Stimulated activated CD4-positive, alpha-beta T cell treated with anti-CD3 and anti-CD28 coated beads, Interleukin-4, amount 100 ng/mL, for 24 hours (primary cell): ENCODE results near the gene CCL18.
"Not testable (repeated sequence)": the region's sequence is repeated elsewhere in the genome, so short reads cannot be mapped to it uniquely, and the experiment has no call there.

ENCODE experiments used
- DNase-seq: peaks from one replicate; pipeline ENCODE4 v3.0.0-alpha.2; 2020

Gene CCL18

DNA sequence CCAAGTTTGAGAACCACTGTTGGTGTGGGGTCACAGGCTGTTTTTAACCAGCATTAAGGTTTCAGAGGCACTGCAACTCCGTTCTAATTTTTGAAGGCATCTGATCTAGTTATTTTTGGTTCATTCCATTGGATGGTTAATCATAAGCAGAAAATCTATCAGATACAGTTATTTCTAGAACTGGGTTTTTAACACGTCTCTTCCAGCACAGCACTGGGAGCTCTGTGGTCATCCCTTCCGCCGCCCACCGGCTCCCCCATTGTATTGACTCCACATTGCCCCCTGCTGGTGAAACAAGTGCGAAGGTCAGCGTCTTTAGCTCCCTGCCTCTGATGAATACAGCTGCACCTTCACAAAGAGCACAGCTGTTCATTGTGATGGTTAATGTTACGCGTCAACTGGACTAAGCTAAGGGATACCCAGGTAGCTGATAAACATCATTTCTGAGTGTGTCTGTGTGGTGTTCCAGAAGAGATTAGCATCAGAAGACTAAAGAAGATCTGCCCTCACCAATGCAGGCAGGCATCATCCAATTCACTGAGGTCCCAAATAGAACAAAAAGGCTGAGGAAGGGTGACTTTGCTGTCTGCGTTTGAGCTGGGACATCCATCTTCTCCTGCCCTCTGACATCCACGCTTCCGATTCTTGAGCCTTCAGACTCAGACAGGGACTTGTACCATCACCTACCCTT is 8.5 kb downstream of the CCL18 start:
- DNase-seq, result peak; percentile 80

DNA sequence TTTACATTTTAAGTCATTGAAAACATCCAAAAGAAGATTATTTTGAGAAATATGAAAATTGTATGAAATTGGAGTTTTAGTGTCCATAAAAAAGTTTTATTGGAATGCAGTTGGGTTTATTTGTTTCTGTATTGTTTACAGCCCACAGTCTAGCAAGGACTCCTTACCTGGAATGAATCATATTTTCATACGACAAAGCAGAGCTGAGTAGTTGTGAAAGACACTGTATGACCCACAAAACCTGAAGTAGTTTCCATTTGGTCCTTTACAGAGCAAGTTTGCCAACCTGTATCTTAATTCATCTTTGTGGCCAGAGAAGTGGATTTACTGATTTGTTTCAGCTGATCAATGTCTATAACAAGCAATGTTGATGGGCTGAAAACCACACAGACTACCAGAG is 10.3 kb downstream of the CCL18 start:
- DNase-seq, result no peak

DNA sequence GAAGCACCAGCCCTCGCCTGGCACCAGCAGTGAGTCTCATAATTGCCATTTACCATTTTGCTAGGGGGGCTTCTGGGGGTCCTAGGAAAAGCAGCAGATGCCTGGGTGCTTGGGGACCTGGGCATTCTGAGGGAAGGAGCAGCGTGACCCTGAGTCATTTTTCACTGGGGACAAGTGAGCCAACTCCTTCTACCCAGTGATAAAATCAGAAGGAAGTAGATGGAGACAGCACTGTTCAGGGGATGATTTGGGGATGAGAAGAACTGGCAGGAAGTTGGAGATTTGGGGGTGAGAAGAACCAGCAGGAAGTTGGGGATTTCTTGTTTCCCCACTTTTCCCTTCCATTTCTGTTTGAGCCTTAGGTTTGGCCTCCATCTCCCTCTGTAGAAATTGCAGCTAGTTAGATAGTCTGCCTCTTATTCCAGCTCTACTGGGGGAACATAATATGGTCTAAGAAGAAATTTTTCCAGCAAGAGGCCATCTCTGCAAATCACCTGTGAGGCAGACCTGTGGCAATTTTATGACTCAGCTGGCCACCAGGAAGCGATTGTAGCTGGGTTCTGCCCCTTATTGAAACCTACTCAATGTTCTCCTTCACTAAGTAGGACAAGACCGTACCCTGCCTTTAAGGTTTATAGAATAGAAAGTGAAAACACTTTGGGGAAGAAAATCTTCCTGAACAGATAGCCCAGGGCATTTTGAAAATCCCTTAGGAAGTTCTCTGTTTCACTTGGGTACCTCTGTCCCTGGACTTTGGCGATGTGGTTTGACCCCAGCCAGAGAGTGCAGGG is 17.8 kb downstream of the CCL18 start:
- not testable (repeated sequence) for DNase-seq

DNA sequence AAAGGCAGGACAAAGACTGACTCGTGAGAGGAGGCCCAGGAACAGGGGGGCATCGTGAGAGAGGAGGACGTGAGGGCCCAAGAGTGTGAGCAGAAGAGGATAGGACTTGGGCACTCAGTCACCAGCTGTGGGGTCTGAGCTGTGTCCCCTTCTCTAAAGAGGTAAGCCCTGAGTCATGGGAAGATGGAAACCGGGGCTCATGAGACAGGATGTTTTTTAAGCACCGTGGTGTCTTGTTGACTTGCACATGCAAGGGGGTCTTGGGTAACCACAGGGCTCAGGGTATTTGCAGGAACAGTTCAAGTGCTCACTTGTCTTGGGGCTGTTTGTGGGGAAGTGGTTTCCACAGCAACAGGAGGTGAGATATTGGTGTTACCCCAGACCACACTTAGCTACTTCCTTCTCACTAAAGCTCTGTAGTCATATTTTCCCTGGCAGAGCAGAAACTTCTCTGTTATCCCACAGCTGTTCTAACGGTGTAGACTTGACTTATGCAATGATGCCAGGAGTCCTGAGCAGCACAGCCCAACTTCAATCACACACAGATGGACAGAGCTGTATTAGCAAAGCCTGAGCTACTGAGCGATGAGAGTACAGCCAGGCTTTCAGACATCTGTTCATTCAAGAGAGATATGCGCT is 18.5 kb downstream of the CCL18 start:
- DNase-seq, result peak; percentile 34

DNA sequence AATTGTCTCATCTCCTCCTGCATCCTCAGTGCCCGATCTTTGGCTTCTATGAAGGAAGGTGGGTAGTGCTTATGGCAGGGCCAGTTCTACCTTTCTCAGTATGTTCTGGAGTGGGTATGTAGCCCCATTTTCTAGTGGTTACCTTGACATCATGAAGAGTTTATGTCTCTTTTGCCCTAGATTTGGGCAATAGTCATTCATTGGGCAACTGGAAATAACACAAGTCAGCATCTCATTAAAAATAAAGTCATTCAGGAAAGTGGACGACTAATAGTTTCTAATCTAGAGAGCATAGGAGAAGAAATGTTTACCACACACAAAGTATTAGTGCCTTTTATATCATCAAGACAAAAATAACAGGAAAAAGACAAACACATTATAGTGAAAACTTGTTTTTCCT is 19.6 kb downstream of the CCL18 start:
- DNase-seq, result not testable (repeated sequence)

DNA sequence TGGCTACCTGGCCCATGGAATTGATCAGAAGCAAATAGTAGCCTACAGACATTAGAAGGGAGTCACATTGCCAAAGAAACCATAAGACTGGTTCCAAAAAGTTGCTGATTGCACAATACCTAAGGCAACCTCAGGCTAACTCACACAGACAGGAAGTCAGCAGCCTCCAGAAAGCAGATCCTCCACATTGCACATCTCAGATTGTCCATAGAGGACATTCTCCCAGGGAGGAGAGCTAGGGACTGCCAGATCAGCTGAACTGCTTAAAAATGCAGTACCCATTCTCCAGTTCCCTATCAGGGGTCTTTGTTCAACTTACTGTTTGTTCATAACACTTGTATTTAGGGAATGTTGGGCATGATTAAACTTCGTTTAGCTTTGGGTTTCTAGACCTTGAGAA is 21.7 kb downstream of the CCL18 start:
- DNase-seq, result no peak

DNA sequence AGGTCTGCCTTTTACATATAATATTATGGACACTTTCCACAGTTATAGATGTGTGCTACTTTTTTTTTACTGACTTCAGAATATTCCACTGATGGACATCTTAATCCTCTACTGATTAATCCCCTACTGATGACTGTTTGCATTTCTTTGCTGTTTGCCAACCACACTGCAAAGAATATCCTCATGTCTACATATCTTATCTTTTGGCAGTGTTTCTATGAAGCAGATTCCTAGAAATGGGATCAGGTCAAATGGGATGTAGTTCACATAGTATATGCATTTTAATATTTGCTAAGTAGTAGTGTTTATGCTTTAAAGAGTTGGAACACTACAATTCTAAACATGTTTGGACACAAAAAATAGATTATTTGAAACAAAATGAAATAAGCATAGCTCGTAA is 22.7 kb downstream of the CCL18 start:
- no peak for DNase-seq

DNA sequence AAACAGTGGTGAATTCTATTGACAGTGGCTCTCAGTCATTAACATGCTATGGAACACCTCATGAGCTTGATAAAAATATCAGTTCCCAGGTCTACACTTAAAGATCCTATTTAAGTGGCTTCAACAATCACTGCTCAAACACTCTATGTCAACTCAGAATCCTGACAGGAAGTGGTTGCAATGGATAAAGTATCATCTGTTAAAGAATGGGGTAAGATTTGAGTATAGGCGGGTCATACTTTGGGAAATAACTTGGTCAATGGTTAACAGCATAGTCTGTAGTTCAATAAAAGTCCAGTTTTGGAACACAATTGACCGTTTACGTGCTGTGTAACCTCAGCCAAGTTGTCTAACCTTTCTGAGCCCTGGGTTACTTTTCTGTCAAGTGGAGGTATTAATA is 23.4 kb downstream of the CCL18 start:
- DNase-seq, result not testable (repeated sequence)

DNA sequence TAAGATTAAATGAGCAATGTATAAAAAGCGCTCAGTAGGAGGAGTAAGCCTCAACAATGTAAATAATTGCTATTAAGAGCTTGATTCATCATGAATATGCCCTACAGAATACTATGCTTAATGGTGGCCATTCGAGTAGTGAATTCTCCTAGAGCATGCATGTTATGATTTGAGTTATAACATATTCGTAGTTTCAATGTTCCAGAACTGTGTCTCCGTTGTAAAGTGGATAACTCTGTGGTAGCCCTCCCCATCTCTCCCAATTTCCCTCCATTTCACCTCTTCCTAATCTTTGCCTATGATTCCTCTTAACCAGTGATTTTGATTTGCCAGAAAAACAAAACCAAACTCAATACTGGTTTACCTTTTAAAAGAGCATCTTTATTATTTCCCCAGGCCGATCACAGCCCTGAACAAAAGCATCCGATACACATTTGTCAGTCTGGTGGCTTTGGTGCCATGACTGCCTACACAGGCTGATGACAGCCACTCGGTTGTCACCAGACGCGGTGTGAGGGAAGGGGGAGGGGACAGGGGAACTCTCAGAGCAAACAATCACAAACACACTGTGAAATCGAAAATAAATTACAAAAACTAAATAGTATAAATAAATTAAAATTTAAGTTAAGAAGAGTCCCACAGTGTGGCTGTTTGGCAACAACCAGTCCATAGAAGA is 24.0 kb downstream of the CCL18 start:
- DNase-seq, result not testable (repeated sequence)

DNA sequence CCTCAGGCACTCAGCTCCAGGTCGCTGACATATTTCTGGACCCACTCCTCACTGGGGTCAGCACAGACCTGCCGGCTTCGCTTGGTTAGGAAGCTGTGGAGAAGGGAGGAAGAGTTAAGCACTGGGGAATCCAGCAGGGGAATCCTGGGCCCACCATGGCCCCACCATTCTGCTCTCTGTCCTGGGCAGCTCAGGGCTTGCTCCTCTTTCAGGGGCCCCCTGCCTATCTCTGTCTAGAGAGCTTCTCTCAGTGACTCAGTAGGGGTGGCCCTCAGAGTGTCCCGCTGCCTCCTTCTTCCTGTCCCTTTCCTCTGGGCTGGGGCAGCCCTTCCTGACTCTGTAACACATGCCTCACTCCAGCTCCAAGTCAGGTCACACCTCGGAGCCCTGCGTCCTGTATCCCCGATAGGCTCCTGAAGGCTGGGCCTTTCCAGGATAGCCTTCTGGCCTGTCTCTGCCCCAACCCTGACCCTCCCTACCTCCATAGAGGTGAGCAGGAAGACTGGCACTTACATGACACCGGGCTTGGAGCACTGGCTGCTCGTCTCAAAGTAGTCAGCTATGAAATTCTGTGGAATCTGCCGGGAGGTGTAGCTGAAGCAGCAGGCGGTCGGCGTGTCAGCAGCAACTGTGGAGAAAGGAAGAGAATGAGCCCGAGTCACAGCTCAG is 24.7 kb downstream of the CCL18 start:
- no peak for DNase-seq

DNA sequence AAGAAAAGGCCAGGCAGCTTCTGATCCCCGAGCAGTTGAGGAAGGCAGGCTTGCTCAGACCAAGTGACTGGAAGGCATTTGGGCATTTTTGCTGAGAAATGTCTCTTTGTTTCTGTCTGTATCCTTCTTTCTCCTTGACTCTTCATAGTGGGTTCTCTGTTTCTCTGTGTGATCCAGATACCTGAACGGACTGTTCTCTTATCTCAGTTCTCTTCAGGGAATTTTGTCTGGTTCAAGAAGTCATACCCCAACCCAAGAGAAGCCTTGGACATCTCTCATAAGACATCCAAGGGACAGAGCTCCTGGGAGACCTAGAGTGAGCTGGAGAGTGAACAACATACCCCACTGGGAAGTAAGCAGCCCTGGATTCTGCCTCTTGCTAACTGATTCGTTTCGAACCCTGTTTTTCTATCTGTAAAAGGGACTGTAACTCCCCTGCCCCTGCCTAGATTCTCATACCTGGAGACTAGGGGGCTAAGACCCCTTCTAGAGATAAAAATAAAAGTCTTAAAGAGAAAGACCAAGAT is 25.3 kb downstream of the CCL18 start:
- no peak for DNase-seq

DNA sequence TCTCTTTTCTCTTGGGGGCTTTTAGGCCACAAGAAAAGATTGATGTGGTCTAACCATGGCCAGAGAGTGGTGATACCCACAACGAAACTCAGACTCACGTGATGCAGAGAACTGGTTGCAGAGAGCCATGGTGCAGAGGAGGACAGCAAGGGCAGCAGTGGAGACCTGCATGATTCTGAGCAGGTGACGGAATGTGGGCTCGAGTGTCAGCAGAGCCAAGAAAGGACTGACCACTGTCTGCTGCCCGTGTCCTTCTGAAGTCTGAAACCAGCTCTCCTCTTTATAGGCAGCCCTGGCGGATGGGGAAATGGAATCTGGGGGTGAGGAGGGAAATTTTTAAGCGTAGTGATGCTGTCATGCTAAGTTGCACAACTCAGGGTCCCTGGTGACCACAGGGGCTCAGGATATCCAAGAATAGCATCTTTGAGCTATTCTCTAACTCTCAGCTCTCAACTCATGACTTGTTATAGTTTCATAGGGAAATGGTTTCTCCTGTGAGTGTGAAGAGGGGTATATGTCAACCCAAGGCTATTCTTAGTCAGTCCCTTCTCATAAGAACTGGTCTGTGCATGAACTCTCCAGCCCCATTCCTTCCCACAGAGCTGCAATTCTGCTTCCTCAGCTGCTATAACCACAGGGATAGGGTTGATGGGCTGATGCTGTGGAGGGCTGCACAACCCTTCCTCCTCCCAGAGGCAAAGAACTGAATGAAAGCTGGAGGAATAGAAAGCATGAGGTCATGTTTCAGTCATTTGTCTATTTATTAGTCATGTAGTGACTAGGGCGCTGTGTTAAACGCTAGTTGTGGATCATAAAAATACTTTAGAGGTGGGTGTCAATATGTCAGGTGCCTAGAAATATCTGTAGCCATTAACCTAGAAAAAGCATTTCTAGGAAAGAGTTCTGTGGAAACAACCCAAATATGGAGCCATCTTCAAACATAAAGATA is 26.1 kb downstream of the CCL18 start, which contains the start of gene CCL3:
CCL3 (minus strand) TSS at position 256 of the 949 bp plus-strand sequence; CDS start at position 171, 85 bp downstream.
- DNase-seq, result peak; percentile 53

DNA sequence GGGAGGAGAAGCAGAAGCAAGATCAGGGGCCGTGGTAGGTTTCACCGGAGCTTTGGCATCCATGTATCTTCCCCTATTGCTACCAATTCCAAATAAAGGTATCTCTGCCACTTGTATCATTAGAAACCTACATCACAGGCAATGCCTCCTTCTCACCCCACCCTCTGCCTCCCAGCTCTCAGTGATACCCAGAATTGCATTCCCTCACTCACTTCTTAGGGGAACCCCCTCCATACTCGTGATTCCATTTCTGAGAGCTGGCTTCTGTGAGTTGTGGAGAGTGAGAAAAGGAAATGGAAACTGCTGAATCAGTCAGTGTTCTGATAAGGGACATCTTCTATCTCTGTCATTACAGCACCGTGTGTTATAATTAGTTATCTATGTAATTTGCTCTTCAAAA is 28.2 kb downstream of the CCL18 start:
- DNase-seq, result peak; percentile 53

DNA sequence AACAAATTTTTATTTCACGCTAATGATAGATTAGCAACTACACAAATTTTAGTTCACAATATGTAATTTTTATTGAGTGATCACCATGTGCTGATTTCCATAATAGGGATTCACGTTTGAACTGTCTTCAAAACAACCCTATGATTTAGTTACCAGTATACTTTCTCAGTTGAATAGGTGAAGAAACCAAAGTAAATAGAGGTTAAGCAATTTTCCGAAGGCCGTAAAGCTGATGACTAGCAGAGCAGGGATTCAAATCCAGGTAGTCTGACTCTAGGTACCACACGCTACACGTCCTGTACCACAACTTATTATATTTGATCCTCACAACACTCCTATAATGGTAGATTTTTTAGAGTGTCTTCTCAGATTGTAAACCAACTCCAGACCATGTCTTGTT is 28.6 kb downstream of the CCL18 start:
- DNase-seq, result not testable (repeated sequence)

DNA sequence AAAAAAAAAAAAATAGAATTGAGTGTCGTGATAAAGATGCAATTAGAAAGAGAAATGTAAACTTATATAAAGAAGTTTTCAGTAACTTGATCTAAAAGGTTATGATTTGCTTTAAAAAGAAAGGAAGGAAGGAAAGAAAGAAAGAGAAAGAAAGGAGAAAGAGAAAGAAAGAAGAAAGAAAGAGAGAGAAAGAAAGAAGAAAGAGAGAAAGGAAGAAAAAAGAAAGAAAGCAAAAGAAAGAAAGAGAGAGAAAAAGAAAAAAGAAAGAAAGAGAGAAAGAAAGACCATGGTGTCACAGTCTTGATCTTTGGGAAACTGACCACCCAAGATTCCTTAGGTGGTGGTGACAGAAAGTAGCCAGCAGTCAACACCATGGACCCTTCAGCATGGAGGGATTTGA is 30.2 kb downstream of the CCL18 start:
- DNase-seq, result no peak

DNA sequence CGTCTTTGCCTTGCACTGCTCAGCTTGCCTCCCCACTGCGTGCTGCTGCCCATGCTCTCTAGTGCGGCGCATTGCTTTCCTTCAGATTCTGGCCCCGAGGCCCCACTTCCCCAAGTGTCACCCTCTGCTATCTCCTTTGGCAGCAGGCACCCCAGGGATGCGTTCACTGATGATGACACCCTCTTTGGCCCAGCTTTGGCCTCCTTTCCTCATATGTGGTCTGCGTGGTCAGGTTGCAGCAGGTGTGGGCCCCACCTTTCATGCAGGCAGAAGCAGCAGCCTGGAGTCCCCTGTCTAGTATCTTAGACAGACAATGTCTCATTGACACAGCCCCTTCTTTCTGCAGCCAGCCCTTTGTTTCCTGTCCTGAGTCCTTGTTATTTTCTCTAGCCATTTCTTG is 30.7 kb downstream of the CCL18 start:
- DNase-seq, result no peak

DNA sequence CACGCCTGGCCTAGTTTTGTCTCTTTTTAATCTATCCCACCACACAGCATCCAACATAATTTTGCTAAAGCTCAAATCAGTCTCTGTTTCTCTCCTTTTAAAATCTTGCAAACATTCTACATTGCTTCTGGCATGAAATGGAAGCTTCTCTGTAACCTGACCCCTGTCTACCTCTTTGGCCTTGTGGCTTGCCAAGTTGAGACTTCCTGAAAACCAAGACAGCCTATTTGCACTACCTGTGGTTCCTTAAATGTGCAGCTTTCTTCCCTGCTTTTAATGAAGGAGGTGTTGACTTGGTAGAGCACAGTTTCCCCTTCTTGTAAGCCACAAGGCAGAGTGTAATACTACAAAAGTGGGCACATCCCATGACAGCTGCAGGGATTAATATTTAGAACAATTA is 31.9 kb downstream of the CCL18 start:
- no peak for DNase-seq

DNA sequence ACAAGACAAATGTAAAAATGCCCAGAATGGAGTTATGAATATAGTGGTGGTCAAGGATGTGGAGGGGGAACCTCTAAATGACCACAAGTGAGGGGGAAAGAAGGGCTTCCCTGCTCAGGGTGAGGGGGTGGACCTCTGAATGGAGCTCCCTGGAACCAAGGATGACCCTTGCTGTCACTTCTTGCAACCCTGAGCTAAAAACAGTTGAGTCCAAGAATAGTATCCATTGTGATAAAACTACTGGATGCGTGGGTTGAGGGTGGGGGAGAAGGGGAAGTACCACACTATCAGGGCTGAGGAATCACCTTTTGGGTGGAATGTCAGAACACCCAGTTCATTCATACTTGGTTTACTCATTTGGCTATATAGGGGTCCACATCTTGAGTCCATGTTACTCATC is 34.9 kb downstream of the CCL18 start:
- not testable (repeated sequence) for DNase-seq

DNA sequence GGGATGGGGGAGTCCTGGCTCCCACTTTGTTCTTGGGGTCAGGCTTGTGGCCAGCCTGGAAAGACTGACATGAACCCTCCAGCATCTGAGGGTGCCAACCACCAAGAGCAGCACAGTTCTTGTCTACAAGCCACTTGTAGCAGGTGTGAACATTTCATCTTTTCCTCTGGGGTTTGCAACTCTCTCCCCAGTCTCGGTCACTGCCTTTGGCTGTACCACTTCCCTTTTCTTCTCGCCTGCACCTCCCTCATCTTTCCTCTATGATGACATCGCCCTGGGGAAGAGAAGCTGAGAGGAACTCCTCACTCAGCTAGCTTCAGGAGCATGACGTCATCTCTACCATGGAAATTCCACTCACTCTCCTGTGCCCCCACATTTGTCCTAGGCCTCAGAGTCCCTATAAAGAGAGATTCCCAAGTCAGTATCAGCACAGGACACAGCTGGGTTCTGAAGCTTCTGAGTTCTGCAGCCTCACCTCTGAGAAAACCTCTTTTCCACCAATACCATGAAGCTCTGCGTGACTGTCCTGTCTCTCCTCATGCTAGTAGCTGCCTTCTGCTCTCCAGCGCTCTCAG is 39.4 kb downstream of the CCL18 start, which contains the start of gene CCL4:
CCL4 (plus strand) TSS at position 427 of the 575 bp plus-strand sequence; CDS start at position 506, 79 bp downstream.
- peak; percentile 30 for DNase-seq

DNA sequence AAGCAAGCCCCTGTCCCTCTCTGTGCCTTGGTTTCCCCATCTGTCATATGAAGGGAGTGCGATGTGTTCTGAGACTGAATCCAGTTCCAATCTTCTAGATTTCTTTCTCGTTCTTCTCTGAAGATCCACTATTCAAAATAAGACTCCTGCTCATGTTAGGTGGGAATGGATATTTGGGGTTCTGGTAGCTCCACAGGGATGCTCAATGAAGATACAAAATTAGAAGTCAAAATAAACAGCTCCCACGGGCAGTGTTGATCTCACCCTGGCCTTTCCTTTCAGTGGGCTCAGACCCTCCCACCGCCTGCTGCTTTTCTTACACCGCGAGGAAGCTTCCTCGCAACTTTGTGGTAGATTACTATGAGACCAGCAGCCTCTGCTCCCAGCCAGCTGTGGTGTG is 40.2 kb downstream of the CCL18 start:
- not testable (repeated sequence) for DNase-seq
